GM19240 (cell line): ENCODE data around the gene RNF213.
"Not testable (repeated sequence)": the region's sequence is repeated elsewhere in the genome, so short reads cannot be mapped to it uniquely, and the experiment has no call there.

Experiments used
- DNase-seq: peaks from one replicate; pipeline ENCODE4 v3.0.0; 2011; ENCODE audit warnings: low spot score; ENCODE audit not compliant: insufficient read length

RNF213 gene

GRCh38 chr17:80388175-80388574 lies 127.5 kb downstream of the RNF213 start:
- DNase-seq, result no peak

GRCh38 chr17:80388601-80389000 lies 127.9 kb downstream of the RNF213 start:
- DNase-seq, result no peak

GRCh38 chr17:80389011-80389995 lies 128.7 kb downstream of the RNF213 start:
- no peak for DNase-seq

GRCh38 chr17:80393241-80393890 lies 132.7 kb downstream of the RNF213 start:
- no peak for DNase-seq

GRCh38 chr17:80393961-80394360 lies 133.3 kb downstream of the RNF213 start:
- no peak for DNase-seq

- DNase-seq, result no peak
These were observed 134.1 kb downstream of the RNF213 start for GRCh38 chr17:80394629-80395216.

- DNase-seq, result no peak
These were observed 134.9 kb downstream of the RNF213 start for GRCh38 chr17:80395402-80396151.

GRCh38 chr17:80396157-80397033 lies 135.7 kb downstream of the RNF213 start:
- DNase-seq, result no peak

GRCh38 chr17:80397034-80397387 lies 136.4 kb downstream of the RNF213 start:
- no peak for DNase-seq

GRCh38 chr17:80397686-80398085 lies 137.0 kb downstream of the RNF213 start:
- DNase-seq, result no peak

GRCh38 chr17:80401086-80401485 lies 140.4 kb downstream of the RNF213 start:
- DNase-seq, result not testable (repeated sequence)

GRCh38 chr17:80402102-80402501 lies 141.4 kb downstream of the RNF213 start:
- DNase-seq, result not testable (repeated sequence)

- no peak for DNase-seq
These were observed 142.3 kb downstream of the RNF213 start for GRCh38 chr17:80402959-80403358.

GRCh38 chr17:80406146-80406545 lies 145.5 kb downstream of the RNF213 start:
- no peak for DNase-seq

GRCh38 chr17:80407917-80408316 lies 147.3 kb downstream of the RNF213 start:
- not testable (repeated sequence) for DNase-seq

GRCh38 chr17:80408872-80409271 lies 148.2 kb downstream of the RNF213 start:
- no peak for DNase-seq

GRCh38 chr17:80409626-80410025 lies 149.0 kb downstream of the RNF213 start:
- DNase-seq, result no peak

GRCh38 chr17:80410441-80411087 lies 149.9 kb downstream of the RNF213 start:
- not testable (repeated sequence) for DNase-seq

GRCh38 chr17:80413771-80414507 lies 153.3 kb downstream of the RNF213 start:
- DNase-seq, result no peak
